Peyer's patch (tissue), 4 donors: Measurements from ENCODE around the gene STIM2.

ENCODE experiments used
- CTCF ChIP-seq, 6 experiments: fragments of 450-650 bp in 4 of 6; fragments of 200-600 bp in 2 of 6; sonication (generic) in 1 of 6; IDR thresholded peaks; one replicate each; pipeline ENCODE4 v1.5.1; 2017 to 2019; ENCODE audit warnings: antibody characterized with exemption in 6 of 6, mild to moderate bottlenecking in 3 of 6, moderate library complexity in 1 of 6
- POLR2A ChIP-seq, 2 donors: fragments of 450-650 bp; IDR thresholded peaks; one replicate each; pipeline ENCODE4 v1.5.1; 2017; ENCODE audit warnings: antibody characterized with exemption in 2 of 2, mild to moderate bottlenecking in 2 of 2, moderate library complexity in 2 of 2

GRCh38 chr4:26877406-26877805, 16.8 kb downstream of the STIM2 start:
- TF ChIP-seq CTCF (IDR thresholded peaks at IDR 0.05), result no peak
- no peak for TF ChIP-seq POLR2A (IDR thresholded peaks at IDR 0.05)
